Neural cell (in vitro differentiated cells): ENCODE measurements around the gene BMP2K. TPM values are rescaled to one million over a fixed set of nuclear protein-coding genes. Genes with fewer than 3 reads are reported as not detected.
"Not testable (repeated sequence)": the region's sequence is repeated elsewhere in the genome, so short reads cannot be mapped to it uniquely, and the experiment has no call there.

Source experiments
- H2AFZ ChIP-seq: fragments of 200-600, 300-800 bp; sonication (generic), shearing (Covaris generic); 2 replicates; pipeline ENCODE4 v1.6.0; 2014; ENCODE audit warnings: low read depth, mild to moderate bottlenecking, antibody characterized with exemption, low read length, moderate library complexity
- H3F3A ChIP-seq: fragments of 200-600 bp; shearing (Covaris generic); 2 replicates; pipeline ENCODE4 v1.6.1; 2016; ENCODE audit warnings: mild to moderate bottlenecking, moderate library complexity, mixed read lengths, antibody characterized with exemption, low read length; ENCODE audit not compliant: insufficient read depth, poor library complexity, severe bottlenecking
- H3K27ac ChIP-seq: fragments of 200-600, 300-800 bp; sonication (generic), shearing (Covaris generic); 2 replicates; pipeline ENCODE4 v1.5.1; 2014; ENCODE audit warnings: mild to moderate bottlenecking, low read length, moderate library complexity
- H3K27me3 ChIP-seq: fragments of 300-800, 200-600 bp; sonication (generic), shearing (Covaris generic); 2 replicates; pipeline ENCODE4 v1.6.0; 2014; ENCODE audit warnings: mild to moderate bottlenecking, low read depth, low read length, moderate library complexity; ENCODE audit not compliant: insufficient read depth
- H3K36me3 ChIP-seq: fragments of 300-800, 200-600 bp; sonication (generic), shearing (Covaris generic); 2 replicates; pipeline ENCODE4 v1.5.1; 2014; ENCODE audit warnings: mild to moderate bottlenecking, antibody characterized with exemption, low read length, moderate library complexity; ENCODE audit not compliant: insufficient read depth
- H3K4me2 ChIP-seq: fragments of 300-800, 200-600 bp; sonication (generic), shearing (Covaris generic); 2 replicates; pipeline ENCODE4 v1.6.0; 2014; ENCODE audit warnings: mild to moderate bottlenecking, low read length
- H3K4me3 ChIP-seq: fragments of 300-800, 200-600 bp; sonication (generic), shearing (Covaris generic); 2 replicates; pipeline ENCODE4 v1.5.1; 2014; ENCODE audit warnings: mild to moderate bottlenecking, low read length, moderate library complexity
- H3K79me2 ChIP-seq: fragments of 200-600 bp; shearing (Covaris generic); replicated peaks from 2 replicates; pipeline ENCODE4 v1.6.0; 2014; ENCODE audit warnings: mild to moderate bottlenecking, low read length, moderate library complexity; ENCODE audit not compliant: insufficient read depth
- H3K9ac ChIP-seq: fragments of 300-800, 200-600 bp; sonication (generic), shearing (Covaris generic); 2 replicates; pipeline ENCODE4 v1.6.1; 2016; ENCODE audit warnings: mild to moderate bottlenecking, low read length, mixed read lengths
- H3K9me2 ChIP-seq: fragments of 200-600 bp; shearing (Covaris generic); 2 replicates; pipeline ENCODE4 v1.6.1; 2016; ENCODE audit warnings: mild to moderate bottlenecking, low read length, mixed read lengths; ENCODE audit not compliant: insufficient read depth
- H3K9me3 ChIP-seq: fragments of 200-600, 300-800 bp; sonication (generic), shearing (Covaris generic); 2 replicates; pipeline ENCODE4 v1.6.1; 2016; ENCODE audit warnings: mild to moderate bottlenecking, mixed run types, low read length, moderate library complexity, mixed read lengths
- H4K20me1 ChIP-seq: fragments of 200-600 bp; shearing (Covaris generic); 2 replicates; pipeline ENCODE4 v1.6.1; 2016; ENCODE audit warnings: mild to moderate bottlenecking, mixed run types; ENCODE audit not compliant: insufficient read depth
- EP300 ChIP-seq: fragments of 450-650 bp; conservative IDR thresholded peaks from 2 replicates; pipeline ENCODE4 v1.6.1; 2014; ENCODE audit warnings: antibody characterized with exemption, mild to moderate bottlenecking, moderate library complexity; ENCODE audit not compliant: poor library complexity, severe bottlenecking
- EZH2 ChIP-seq: fragments of 200-600, 300-800 bp; shearing (Covaris generic), sonication (generic); IDR thresholded peaks from 2 replicates; pipeline ENCODE4 v1.6.1; 2014; ENCODE audit warnings: antibody characterized with exemption, low read length, borderline replicate concordance, mild to moderate bottlenecking; ENCODE audit not compliant: insufficient read depth, poor library complexity, severe bottlenecking
- MXI1 ChIP-seq: fragments of 450-650 bp; conservative IDR thresholded peaks from 2 replicates; pipeline ENCODE4 v1.6.1; 2014; ENCODE audit warnings: antibody characterized with exemption, mild to moderate bottlenecking; ENCODE audit not compliant: poor library complexity, severe bottlenecking
- POLR2AphosphoS5 ChIP-seq: IDR thresholded peaks from 2 replicates; pipeline ENCODE4 v1.6.1; 2012
- RAD21 ChIP-seq: fragments of 450-650 bp; conservative IDR thresholded peaks from 2 replicates; pipeline ENCODE4 v1.6.1; 2014; ENCODE audit warnings: antibody characterized with exemption, mild to moderate bottlenecking, moderate library complexity
- SMC3 ChIP-seq: fragments of 450-650 bp; conservative IDR thresholded peaks from 2 replicates; pipeline ENCODE4 v1.6.1; 2014; ENCODE audit warnings: antibody characterized with exemption, mild to moderate bottlenecking, moderate library complexity; ENCODE audit not compliant: poor library complexity
- TAF1 ChIP-seq: IDR thresholded peaks from 2 replicates; pipeline ENCODE4 v1.6.1; 2012; ENCODE audit warnings: low read depth
- polyA plus RNA-seq: library from polyadenylated mRNA; depleted of rRNA; stranded (reverse); fragments of >200 nt; gene quantifications from 2 replicates; pipeline ENCODE4 v1.2.3, GENCODE V29; 2014
- TF ChIP-seq, protein P1 (sequence below): IDR thresholded peaks from 2 replicates; pipeline ENCODE4 v1.6.1; 2012; ENCODE audit warnings: borderline replicate concordance
- TF ChIP-seq, protein P2 (sequence below): fragments of 450-650 bp; IDR thresholded peaks from 2 replicates; pipeline ENCODE4 v1.5.1; 2014; ENCODE audit warnings: antibody characterized with exemption, mild to moderate bottlenecking, moderate library complexity; ENCODE audit not compliant: poor library complexity, severe bottlenecking

BMP2K gene
- polyA plus RNA-seq, 1 donor from 2014 or later, result 14.7 TPM

- TF ChIP-seq TAF1 (no peak), EP300 (no peak), POLR2AphosphoS5 (no peak), MXI1 (no peak), RAD21 (no peak), EZH2 (no peak), SMC3 (no peak)
- TF ChIP-seq, protein P1, sequence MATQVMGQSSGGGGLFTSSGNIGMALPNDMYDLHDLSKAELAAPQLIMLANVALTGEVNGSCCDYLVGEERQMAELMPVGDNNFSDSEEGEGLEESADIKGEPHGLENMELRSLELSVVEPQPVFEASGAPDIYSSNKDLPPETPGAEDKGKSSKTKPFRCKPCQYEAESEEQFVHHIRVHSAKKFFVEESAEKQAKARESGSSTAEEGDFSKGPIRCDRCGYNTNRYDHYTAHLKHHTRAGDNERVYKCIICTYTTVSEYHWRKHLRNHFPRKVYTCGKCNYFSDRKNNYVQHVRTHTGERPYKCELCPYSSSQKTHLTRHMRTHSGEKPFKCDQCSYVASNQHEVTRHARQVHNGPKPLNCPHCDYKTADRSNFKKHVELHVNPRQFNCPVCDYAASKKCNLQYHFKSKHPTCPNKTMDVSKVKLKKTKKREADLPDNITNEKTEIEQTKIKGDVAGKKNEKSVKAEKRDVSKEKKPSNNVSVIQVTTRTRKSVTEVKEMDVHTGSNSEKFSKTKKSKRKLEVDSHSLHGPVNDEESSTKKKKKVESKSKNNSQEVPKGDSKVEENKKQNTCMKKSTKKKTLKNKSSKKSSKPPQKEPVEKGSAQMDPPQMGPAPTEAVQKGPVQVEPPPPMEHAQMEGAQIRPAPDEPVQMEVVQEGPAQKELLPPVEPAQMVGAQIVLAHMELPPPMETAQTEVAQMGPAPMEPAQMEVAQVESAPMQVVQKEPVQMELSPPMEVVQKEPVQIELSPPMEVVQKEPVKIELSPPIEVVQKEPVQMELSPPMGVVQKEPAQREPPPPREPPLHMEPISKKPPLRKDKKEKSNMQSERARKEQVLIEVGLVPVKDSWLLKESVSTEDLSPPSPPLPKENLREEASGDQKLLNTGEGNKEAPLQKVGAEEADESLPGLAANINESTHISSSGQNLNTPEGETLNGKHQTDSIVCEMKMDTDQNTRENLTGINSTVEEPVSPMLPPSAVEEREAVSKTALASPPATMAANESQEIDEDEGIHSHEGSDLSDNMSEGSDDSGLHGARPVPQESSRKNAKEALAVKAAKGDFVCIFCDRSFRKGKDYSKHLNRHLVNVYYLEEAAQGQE, result no peak
- TF ChIP-seq, protein P2, sequence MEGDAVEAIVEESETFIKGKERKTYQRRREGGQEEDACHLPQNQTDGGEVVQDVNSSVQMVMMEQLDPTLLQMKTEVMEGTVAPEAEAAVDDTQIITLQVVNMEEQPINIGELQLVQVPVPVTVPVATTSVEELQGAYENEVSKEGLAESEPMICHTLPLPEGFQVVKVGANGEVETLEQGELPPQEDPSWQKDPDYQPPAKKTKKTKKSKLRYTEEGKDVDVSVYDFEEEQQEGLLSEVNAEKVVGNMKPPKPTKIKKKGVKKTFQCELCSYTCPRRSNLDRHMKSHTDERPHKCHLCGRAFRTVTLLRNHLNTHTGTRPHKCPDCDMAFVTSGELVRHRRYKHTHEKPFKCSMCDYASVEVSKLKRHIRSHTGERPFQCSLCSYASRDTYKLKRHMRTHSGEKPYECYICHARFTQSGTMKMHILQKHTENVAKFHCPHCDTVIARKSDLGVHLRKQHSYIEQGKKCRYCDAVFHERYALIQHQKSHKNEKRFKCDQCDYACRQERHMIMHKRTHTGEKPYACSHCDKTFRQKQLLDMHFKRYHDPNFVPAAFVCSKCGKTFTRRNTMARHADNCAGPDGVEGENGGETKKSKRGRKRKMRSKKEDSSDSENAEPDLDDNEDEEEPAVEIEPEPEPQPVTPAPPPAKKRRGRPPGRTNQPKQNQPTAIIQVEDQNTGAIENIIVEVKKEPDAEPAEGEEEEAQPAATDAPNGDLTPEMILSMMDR, result no peak
- Histone ChIP-seq H3K36me3 (no peaks in the 10 kb centered on the region), H3K9ac (no peak overlapping the region), H3K27ac (no peak overlapping the region), H3K9me3 (no peaks in the 10 kb centered on the region), H2AFZ (no peak overlapping the region), H3K4me3 (no peak overlapping the region), H3K79me2 (no peaks in the 10 kb centered on the region), H4K20me1 (no peaks in the 10 kb centered on the region), H3K4me2 (no peak overlapping the region), H3F3A (no peaks in the 10 kb centered on the region), H3K9me2 (no peaks in the 10 kb centered on the region), H3K27me3 (no peaks in the 10 kb centered on the region)
Observed at GRCh38 chr4:78865451-78865850, 89.3 kb downstream of the BMP2K start.

- H3F3A ChIP-seq, H3K27me3 ChIP-seq, H3K9me2 ChIP-seq, H3K36me3 ChIP-seq, H4K20me1 ChIP-seq, H2AFZ ChIP-seq, H3K9ac ChIP-seq, H3K27ac ChIP-seq, H3K4me2 ChIP-seq, H3K79me2 ChIP-seq, H3K9me3 ChIP-seq, H3K4me3 ChIP-seq: not testable (repeated sequence)
Observed at GRCh38 chr4:78868712-78869111, 92.6 kb downstream of the BMP2K start.

- Histone ChIP-seq H3K27ac (no peak overlapping the region), H4K20me1 (no peaks in the 10 kb centered on the region), H3K36me3 (peaks cover 5% of the 10 kb centered on the region), H3K9ac (no peak overlapping the region), H3K27me3 (no peaks in the 10 kb centered on the region), H3K9me2 (no peaks in the 10 kb centered on the region), H3K79me2 (no peaks in the 10 kb centered on the region), H3K9me3 (no peaks in the 10 kb centered on the region), H2AFZ (no peak overlapping the region), H3K4me2 (no peak overlapping the region), H3K4me3 (no peak overlapping the region), H3F3A (no peaks in the 10 kb centered on the region)
- TF ChIP-seq, protein P2, result no peak
Observed at GRCh38 chr4:78870056-78870455, 93.9 kb downstream of the BMP2K start.
